ENCODE measurements around the gene BIK.

The BIK gene

GRCh38 chr22:43114958-43115357 lies 4.4 kb downstream of the BIK start:
- Histone ChIP-seq H3K27me3 (replicated peaks; ENCODE audit: control insufficient read depth, insufficient read depth, low read length) (no peaks in the 10 kb centered on the region), H3K4me3 (replicated peaks; ENCODE audit: low read depth, low read length) (no peak overlapping the region), H3K36me3 (ENCODE audit: control insufficient read depth, insufficient read depth, low read length) (no peaks in the 10 kb centered on the region)
- no peak for TF ChIP-seq CTCF (IDR thresholded peaks at IDR 0.05; ENCODE audit: insufficient read depth, low read length, poor library complexity, severe bottlenecking)
- DNase-seq (ENCODE audit: extremely low read depth, insufficient read length): no peak

GRCh38 chr22:43116932-43117331 lies 6.4 kb downstream of the BIK start:
- Histone ChIP-seq H3K27me3 (replicated peaks; ENCODE audit: control insufficient read depth, insufficient read depth, low read length) (no peaks in the 10 kb centered on the region), H3K4me3 (replicated peaks; ENCODE audit: low read depth, low read length) (no peak overlapping the region), H3K36me3 (ENCODE audit: control insufficient read depth, insufficient read depth, low read length) (no peaks in the 10 kb centered on the region)
- no peak for DNase-seq (ENCODE audit: extremely low read depth, insufficient read length)
- TF ChIP-seq CTCF (IDR thresholded peaks at IDR 0.05; ENCODE audit: insufficient read depth, low read length, poor library complexity, severe bottlenecking): no peak

- no peak for TF ChIP-seq CTCF (IDR thresholded peaks at IDR 0.05; ENCODE audit: insufficient read depth, low read length, poor library complexity, severe bottlenecking)
- no peak for DNase-seq (ENCODE audit: extremely low read depth, insufficient read length)
- H3K27me3 ChIP-seq (replicated peaks; ENCODE audit: control insufficient read depth, insufficient read depth, low read length): no peaks in the 10 kb centered on the region
- no peak overlapping the region for H3K4me3 ChIP-seq (replicated peaks; ENCODE audit: low read depth, low read length)
- H3K36me3 ChIP-seq (ENCODE audit: control insufficient read depth, insufficient read depth, low read length): no peaks in the 10 kb centered on the region
These were observed 7.7 kb downstream of the BIK start for GRCh38 chr22:43118024-43118849.

GRCh38 chr22:43118953-43119458 lies 8.5 kb downstream of the BIK start:
- Histone ChIP-seq H3K36me3 (ENCODE audit: control insufficient read depth, insufficient read depth, low read length) (no peaks in the 10 kb centered on the region), H3K4me3 (replicated peaks; ENCODE audit: low read depth, low read length) (no peak overlapping the region), H3K27me3 (replicated peaks; ENCODE audit: control insufficient read depth, insufficient read depth, low read length) (no peaks in the 10 kb centered on the region)
- peak; percentile 74 for DNase-seq (ENCODE audit: extremely low read depth, insufficient read length)
- TF ChIP-seq CTCF (IDR thresholded peaks at IDR 0.05; ENCODE audit: insufficient read depth, low read length, poor library complexity, severe bottlenecking): no peak

GRCh38 chr22:43126501-43127165 lies 16.1 kb downstream of the BIK start:
- Histone ChIP-seq H3K4me3 (replicated peaks; ENCODE audit: low read depth, low read length) (no peak overlapping the region), H3K36me3 (ENCODE audit: control insufficient read depth, insufficient read depth, low read length) (peaks cover 2% of the 10 kb centered on the region), H3K27me3 (replicated peaks; ENCODE audit: control insufficient read depth, insufficient read depth, low read length) (no peaks in the 10 kb centered on the region)
- no peak for DNase-seq (ENCODE audit: extremely low read depth, insufficient read length)
- no peak for TF ChIP-seq CTCF (IDR thresholded peaks at IDR 0.05; ENCODE audit: insufficient read depth, low read length, poor library complexity, severe bottlenecking)

Data from GM06990 (cell line).